K562 (cell line): ENCODE results near the gene S100A8. TPM values are rescaled to one million over a fixed set of nuclear protein-coding genes. Genes with fewer than 3 reads are reported as not detected.

Experiments used
- ASH1L ChIP-seq: fragments of 450-650 bp; IDR thresholded peaks from 2 replicates; pipeline ENCODE4 v1.6.1; 2018; ENCODE audit warnings: borderline replicate concordance, mild to moderate bottlenecking, low read depth; ENCODE audit not compliant: partially characterized antibody
- BDP1 ChIP-seq: IDR thresholded peaks from 3 replicates; pipeline ENCODE4 v1.6.1; 2011; ENCODE audit not compliant: insufficient read length, insufficient read depth
- MED1 ChIP-seq: sonication (generic); formaldehyde crosslinking; IDR thresholded peaks from 2 replicates; pipeline ENCODE4 v1.8.1; 2023; ENCODE audit warnings: missing genetic modification reagents, borderline replicate concordance
- RBM39 ChIP-seq: fragments of 200-400 bp; formaldehyde crosslinking; optimal IDR thresholded peaks from 2 replicates; pipeline ENCODE3; 2018; ENCODE audit warnings: low read depth, low read length
- ZFP36 ChIP-seq: fragments of 150-350 bp; IDR thresholded peaks from 2 replicates; pipeline ENCODE4 v1.6.1; 2018; ENCODE audit warnings: low read length, low read depth; ENCODE audit not compliant: partially characterized antibody
- ZNF316 ChIP-seq: fragments of 450-650 bp; IDR thresholded peaks from 2 replicates; pipeline ENCODE4 v1.6.1; 2016
- polyA plus RNA-seq, 8 experiments: library from polyadenylated mRNA; depleted of rRNA in 4 of 8; stranded (reverse) in 5 of 8; unstranded in 3 of 8; fragments of >200 nt; fragmentation: Nextera tagmentation in 2 of 8; fragmentation: Illumina TruSeq in 1 of 8; extraction: Ambion mirVana in 2 of 8; extraction: Trizol in 1 of 8; gene quantifications; 2 replicates each; pipeline versions ENCODE4 v1.2.1 to v1.2.3, GENCODE V29; 2011 to 2014; ENCODE audit warnings: inconsistent platforms in 1 of 8, missing spikeins in 1 of 8
- total RNA-seq, 7 experiments: library from RNA; depleted of rRNA in 6 of 7; stranded (reverse); fragments of >200 nt in 6 of 7; fragmentation: Illumina TruSeq in 2 of 7; extraction: Trizol in 2 of 7; gene quantifications; 2 replicates each; pipeline versions ENCODE4 v1.2.1 to v1.2.3, GENCODE V29; 2011 to 2021; ENCODE audit warnings: low replicate concordance in 1 of 7
- TF ChIP-seq, protein P1 (sequence below): IDR thresholded peaks from 2 replicates; pipeline ENCODE4 v1.6.1; 2016; ENCODE audit warnings: missing genetic modification characterization, missing compliant biosample characterization
- TF ChIP-seq, protein P2 (sequence below): fragments of 250-450 bp; sonication (Bioruptor Pico); IDR thresholded peaks from 2 replicates; pipeline ENCODE4 v1.9.0; 2021; ENCODE audit warnings: mild to moderate bottlenecking
- TF ChIP-seq, protein P3 (sequence below): fragments of 450-650 bp; IDR thresholded peaks from 2 replicates; pipeline ENCODE4 v1.6.1; 2017; ENCODE audit warnings: antibody characterized with exemption, mild to moderate bottlenecking
- TF ChIP-seq, protein P4 (sequence below): fragments of 450-650 bp; IDR thresholded peaks from one replicate; pipeline ENCODE4 v1.6.1; 2018; ENCODE audit warnings: mild to moderate bottlenecking, moderate library complexity; ENCODE audit not compliant: partially characterized antibody
- TF ChIP-seq, protein P5 (sequence below): sonication (generic); formaldehyde crosslinking; IDR thresholded peaks from 2 replicates; pipeline ENCODE4 v1.8.1; 2023; ENCODE audit warnings: missing genetic modification reagents, mild to moderate bottlenecking, borderline replicate concordance
- TF ChIP-seq, protein P6 (sequence below), 3 experiments: fragments of 200-800 bp in 1 of 3; sonication (Bioruptor generic) in 1 of 3; sonication (generic) in 1 of 3; formaldehyde crosslinking in 1 of 3; IDR thresholded peaks; 2 replicates each; pipeline versions ENCODE4 v1.6.1 to v1.8.0; 2016 to 2022; ENCODE audit warnings: mild to moderate bottlenecking in 2 of 3, missing compliant biosample characterization in 2 of 3, missing genetic modification characterization in 2 of 3, missing genetic modification reagents in 1 of 3

Gene S100A8
- total and polyA plus RNA-seq, 9 of the 15 experiments (the other 6 are each of a cell fraction or from before 2014, with no cell fraction given) = 0.15 to 0.60 TPM; not detected in 7

DNA sequence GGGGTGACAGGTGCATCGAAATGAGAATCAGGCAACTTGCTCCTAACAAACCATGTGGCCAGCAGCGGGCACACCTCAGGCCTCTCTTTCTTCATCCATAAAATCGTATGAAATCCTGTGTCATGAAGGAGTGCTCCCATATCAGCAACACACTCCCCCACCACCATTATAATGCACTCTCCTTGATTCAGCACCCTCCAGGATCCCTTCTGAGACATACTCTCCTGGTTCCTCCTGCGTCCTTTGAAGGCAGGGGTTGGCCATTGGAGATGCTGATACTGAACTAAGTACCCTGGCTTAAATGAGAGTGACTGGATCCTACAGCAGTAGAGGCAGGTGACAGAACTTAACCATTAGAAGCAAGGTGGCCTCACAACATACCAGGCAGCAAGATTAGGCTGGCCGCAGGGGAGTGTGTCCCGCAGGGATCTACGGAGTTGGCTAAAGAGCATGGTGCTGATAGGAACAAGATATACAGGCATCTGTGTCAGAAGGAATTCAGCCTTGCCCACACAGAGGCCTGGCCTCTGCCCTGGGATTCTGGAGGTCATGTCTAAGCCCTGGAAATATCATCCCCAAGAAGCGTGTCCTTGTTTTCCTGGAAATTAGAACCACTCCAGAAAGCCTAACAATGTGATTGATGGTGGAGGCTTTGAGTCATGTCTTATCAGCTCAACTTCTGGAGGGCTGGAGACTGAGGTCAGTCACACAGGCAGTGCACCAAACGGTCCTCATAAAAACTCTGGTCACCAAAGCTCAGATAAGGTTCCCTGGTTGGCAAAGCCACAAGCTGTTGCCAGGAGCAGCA is 42.2 kb upstream of the S100A8 start (continued):
- no peak for TF ChIP-seq RBM39
- TF ChIP-seq BDP1 = no peak
- TF ChIP-seq MED1 (CRISPR knock-in tag) = no peak
- no peak for TF ChIP-seq ZFP36
- TF ChIP-seq, protein P1, sequence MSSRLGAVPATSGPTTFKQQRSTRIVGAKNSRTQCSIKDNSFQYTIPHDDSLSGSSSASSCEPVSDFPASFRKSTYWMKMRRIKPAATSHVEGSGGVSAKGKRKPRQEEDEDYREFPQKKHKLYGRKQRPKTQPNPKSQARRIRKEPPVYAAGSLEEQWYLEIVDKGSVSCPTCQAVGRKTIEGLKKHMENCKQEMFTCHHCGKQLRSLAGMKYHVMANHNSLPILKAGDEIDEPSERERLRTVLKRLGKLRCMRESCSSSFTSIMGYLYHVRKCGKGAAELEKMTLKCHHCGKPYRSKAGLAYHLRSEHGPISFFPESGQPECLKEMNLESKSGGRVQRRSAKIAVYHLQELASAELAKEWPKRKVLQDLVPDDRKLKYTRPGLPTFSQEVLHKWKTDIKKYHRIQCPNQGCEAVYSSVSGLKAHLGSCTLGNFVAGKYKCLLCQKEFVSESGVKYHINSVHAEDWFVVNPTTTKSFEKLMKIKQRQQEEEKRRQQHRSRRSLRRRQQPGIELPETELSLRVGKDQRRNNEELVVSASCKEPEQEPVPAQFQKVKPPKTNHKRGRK (tag) = no peak
- TF ChIP-seq ASH1L = no peak
- TF ChIP-seq, protein P2, sequence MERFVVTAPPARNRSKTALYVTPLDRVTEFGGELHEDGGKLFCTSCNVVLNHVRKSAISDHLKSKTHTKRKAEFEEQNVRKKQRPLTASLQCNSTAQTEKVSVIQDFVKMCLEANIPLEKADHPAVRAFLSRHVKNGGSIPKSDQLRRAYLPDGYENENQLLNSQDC = no peak
- TF ChIP-seq, protein P3, sequence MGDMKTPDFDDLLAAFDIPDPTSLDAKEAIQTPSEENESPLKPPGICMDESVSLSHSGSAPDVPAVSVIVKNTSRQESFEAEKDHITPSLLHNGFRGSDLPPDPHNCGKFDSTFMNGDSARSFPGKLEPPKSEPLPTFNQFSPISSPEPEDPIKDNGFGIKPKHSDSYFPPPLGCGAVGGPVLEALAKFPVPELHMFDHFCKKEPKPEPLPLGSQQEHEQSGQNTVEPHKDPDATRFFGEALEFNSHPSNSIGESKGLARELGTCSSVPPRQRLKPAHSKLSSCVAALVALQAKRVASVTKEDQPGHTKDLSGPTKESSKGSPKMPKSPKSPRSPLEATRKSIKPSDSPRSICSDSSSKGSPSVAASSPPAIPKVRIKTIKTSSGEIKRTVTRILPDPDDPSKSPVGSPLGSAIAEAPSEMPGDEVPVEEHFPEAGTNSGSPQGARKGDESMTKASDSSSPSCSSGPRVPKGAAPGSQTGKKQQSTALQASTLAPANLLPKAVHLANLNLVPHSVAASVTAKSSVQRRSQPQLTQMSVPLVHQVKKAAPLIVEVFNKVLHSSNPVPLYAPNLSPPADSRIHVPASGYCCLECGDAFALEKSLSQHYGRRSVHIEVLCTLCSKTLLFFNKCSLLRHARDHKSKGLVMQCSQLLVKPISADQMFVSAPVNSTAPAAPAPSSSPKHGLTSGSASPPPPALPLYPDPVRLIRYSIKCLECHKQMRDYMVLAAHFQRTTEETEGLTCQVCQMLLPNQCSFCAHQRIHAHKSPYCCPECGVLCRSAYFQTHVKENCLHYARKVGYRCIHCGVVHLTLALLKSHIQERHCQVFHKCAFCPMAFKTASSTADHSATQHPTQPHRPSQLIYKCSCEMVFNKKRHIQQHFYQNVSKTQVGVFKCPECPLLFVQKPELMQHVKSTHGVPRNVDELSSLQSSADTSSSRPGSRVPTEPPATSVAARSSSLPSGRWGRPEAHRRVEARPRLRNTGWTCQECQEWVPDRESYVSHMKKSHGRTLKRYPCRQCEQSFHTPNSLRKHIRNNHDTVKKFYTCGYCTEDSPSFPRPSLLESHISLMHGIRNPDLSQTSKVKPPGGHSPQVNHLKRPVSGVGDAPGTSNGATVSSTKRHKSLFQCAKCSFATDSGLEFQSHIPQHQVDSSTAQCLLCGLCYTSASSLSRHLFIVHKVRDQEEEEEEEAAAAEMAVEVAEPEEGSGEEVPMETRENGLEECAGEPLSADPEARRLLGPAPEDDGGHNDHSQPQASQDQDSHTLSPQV = no peak
- TF ChIP-seq, protein P4, sequence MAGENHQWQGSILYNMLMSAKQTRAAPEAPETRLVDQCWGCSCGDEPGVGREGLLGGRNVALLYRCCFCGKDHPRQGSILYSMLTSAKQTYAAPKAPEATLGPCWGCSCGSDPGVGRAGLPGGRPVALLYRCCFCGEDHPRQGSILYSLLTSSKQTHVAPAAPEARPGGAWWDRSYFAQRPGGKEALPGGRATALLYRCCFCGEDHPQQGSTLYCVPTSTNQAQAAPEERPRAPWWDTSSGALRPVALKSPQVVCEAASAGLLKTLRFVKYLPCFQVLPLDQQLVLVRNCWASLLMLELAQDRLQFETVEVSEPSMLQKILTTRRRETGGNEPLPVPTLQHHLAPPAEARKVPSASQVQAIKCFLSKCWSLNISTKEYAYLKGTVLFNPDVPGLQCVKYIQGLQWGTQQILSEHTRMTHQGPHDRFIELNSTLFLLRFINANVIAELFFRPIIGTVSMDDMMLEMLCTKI = no peak
- TF ChIP-seq, protein P5, sequence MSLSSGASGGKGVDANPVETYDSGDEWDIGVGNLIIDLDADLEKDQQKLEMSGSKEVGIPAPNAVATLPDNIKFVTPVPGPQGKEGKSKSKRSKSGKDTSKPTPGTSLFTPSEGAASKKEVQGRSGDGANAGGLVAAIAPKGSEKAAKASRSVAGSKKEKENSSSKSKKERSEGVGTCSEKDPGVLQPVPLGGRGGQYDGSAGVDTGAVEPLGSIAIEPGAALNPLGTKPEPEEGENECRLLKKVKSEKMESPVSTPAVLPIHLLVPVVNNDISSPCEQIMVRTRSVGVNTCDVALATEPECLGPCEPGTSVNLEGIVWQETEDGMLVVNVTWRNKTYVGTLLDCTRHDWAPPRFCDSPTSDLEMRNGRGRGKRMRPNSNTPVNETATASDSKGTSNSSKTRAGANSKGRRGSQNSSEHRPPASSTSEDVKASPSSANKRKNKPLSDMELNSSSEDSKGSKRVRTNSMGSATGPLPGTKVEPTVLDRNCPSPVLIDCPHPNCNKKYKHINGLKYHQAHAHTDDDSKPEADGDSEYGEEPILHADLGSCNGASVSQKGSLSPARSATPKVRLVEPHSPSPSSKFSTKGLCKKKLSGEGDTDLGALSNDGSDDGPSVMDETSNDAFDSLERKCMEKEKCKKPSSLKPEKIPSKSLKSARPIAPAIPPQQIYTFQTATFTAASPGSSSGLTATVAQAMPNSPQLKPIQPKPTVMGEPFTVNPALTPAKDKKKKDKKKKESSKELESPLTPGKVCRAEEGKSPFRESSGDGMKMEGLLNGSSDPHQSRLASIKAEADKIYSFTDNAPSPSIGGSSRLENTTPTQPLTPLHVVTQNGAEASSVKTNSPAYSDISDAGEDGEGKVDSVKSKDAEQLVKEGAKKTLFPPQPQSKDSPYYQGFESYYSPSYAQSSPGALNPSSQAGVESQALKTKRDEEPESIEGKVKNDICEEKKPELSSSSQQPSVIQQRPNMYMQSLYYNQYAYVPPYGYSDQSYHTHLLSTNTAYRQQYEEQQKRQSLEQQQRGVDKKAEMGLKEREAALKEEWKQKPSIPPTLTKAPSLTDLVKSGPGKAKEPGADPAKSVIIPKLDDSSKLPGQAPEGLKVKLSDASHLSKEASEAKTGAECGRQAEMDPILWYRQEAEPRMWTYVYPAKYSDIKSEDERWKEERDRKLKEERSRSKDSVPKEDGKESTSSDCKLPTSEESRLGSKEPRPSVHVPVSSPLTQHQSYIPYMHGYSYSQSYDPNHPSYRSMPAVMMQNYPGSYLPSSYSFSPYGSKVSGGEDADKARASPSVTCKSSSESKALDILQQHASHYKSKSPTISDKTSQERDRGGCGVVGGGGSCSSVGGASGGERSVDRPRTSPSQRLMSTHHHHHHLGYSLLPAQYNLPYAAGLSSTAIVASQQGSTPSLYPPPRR = peak; percentile 48; the same call in 1 of the 2 replicates
- TF ChIP-seq, protein P6, sequence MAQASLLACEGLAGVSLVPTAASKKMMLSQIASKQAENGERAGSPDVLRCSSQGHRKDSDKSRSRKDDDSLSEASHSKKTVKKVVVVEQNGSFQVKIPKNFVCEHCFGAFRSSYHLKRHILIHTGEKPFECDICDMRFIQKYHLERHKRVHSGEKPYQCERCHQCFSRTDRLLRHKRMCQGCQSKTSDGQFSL (CRISPR knock-in tag; IDR thresholded peaks at IDR 0.05) = no peak
- TF ChIP-seq, protein P6 (tag; IDR thresholded peaks at IDR 0.05) = no peak
- TF ChIP-seq ZNF316 = no peak
